GM18507 (cell line): ENCODE measurements around the gene NEK7.
"Not testable (repeated sequence)": the region's sequence is repeated elsewhere in the genome, so short reads cannot be mapped to it uniquely, and the experiment has no call there.

Source experiments
- DNase-seq: peaks from one replicate; pipeline ENCODE4 v3.0.0; 2011; ENCODE audit warnings: low read depth; ENCODE audit not compliant: insufficient read length; ENCODE audit errors: extremely low spot score
- FAIRE-seq: peaks from 2 replicates; lab custom pipeline; 2011; peaks lifted over from hg19 to GRCh38; lab: Jason Lieb, UNC

The NEK7 gene

DNA sequence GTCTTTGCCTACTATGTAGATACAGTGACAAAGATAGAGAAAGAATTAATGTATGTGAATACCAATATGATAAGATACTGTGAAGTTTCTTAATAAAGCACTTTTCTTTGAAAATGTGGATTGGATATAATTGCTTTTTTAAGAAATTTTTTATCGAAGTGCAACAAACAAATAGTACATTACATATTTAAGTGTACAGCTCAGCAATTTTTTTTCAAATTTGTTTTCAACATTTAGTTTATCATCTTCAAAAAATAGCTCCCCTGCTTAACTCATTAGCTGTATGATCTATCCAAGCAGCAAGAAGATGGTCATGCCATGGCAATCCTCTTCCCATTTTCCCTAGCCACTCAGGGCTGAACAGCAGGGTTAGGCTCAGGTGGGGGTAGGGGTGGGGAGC is 40.5 kb downstream of the NEK7 start:
- no peak for FAIRE-seq
- no peak for DNase-seq

DNA sequence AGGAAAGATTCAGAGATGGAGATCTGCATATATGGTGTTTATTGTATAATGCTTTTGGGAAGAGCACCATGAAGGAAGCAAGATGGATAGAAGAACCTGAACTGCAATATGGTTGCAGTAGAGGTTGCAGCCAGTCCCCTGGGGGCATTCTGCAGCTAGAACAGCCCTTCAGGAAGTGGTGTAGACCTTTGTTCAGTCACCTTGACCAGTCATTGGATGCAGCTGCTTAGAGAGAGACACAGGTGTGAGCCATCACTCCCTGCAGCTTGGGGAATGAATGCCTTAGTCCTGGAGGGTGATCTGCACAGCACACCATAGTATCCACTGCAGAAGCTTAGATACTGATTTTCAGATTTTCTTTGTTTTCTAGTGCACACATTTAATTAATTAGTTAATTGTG is 42.3 kb downstream of the NEK7 start:
- DNase-seq (no peak), FAIRE-seq (no peak)

DNA sequence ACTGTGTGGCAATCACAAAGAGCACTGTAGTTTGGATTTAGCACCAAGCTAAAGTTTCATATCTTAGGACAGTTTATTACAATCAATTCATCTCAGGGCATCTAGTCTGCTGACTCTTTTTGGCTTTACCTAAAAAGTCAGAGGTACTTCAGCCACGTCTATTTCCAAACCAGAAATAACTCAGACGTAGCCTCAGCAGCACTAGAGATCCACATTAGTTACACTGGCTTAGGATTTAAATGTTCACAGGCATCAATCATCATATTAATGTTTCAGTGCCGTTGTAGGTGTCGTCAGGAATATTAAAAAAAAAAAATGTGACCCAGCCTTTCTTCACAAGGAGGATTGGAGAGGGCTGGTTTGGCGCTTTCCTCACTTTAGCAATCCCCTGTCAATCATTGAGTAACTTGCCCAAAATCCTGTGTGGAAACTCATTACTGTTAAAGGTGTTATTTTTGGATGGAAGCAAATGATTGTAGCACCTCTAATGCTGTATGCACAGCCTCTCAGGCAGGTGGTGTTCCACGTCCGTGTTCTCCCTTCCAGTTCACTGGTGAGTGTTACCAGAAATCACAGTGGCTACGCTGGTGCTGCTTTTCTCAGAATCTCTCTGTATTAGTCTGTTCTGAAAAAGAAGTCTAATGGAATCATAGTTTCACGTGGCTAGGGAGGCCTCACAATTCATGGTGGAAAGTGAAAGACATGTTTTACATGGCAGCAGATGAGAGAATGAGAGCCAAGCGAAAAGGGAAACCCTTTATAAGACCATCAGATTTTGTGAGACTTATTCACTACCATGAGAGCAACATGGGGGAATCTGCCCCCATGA is 45.4 kb downstream of the NEK7 start:
- peak; percentile 74 for FAIRE-seq
- DNase-seq = no peak

DNA sequence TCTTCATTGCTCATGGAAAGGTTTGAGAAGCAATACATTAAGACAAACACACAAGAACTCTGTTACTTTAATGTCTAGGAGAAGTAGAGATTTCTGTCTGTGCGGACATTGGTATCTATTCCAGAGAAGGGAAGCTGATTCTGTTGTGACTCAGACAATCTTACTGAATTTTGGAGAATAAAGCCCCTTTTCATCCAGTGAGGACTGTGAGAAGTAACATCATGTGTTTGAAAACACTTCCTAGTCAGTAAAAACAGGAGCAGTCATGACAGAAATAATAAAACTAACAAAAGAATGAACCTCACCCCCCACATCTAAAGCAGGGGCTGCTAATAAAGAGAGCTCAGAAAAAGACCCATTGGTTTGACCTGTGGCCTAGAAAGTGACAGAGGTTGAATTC is 46.6 kb downstream of the NEK7 start:
- no peak for FAIRE-seq

DNA sequence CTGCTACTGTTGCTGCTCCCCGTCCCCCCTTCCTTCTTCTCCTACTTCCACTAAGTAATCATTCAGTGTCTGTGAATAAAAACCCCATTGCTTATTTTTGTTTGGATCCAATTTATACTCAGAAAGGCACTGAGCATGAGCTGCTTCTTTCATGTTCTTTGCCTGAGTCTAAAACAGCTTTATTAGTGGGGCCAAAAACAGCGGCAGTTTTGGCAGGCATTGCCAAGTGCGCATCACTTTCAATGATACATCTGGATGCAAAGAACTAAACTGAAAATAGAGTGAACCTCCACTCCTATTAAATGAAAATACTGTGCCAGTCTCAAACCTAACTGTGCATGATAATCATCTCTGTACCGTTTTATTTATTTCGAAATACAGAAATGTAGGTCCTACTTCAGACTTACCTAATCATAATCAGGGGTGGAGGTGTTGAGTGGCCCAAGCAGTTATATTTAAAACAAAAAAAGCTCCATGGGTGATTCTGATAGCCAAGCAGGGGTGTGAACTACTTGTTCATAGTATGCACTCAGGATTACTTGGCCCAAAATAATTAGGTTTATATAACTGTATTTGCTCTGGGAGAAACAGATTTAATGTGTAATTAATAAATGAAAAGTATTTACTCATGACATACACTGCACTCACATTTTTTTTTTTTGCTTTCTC is 48.4 kb downstream of the NEK7 start:
- DNase-seq (no peak), FAIRE-seq (no peak)

More for the DNA sequence above, 46.6 kb downstream of the NEK7 start:
- DNase-seq = no peak

DNA sequence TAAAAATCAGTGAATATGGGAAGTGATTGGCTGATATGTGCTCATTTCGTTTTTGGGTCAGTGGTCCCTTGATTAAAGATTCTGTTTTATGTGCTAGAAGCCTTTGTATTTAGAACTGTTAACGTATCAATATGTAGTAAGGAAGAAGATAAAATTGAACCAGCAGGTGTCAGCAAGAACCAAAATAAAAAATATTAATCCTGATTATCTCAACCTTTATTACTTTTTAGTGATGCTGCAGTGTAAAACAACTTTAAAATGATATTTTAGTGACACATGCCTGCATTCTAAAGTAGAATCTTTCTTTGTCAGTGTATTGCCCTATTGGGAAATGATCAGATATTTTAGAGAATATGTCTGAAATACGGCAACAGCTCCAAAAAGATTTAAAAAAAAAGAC is 49.5 kb downstream of the NEK7 start:
- no peak for DNase-seq
- FAIRE-seq = no peak

DNA sequence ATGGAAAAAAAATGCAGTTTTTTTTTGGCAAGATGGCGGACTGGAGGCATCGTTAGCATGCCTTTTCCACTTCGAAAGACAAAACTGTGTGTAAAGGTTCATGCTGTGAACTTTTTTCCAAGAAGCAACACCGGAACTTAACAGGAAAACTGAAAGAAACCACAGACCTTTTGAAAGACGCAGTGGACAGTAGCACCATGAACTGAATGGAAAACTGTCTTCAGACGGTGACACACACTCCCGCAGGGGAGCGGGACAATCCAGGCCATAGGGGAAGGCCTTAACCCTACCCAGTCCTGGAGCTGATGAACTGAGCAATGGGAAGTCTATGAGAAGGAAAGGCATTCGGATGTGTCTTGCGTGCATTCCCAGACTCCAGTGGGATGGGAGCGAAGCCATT is 54.9 kb downstream of the NEK7 start:
- FAIRE-seq (no peak), DNase-seq (no peak)

DNA sequence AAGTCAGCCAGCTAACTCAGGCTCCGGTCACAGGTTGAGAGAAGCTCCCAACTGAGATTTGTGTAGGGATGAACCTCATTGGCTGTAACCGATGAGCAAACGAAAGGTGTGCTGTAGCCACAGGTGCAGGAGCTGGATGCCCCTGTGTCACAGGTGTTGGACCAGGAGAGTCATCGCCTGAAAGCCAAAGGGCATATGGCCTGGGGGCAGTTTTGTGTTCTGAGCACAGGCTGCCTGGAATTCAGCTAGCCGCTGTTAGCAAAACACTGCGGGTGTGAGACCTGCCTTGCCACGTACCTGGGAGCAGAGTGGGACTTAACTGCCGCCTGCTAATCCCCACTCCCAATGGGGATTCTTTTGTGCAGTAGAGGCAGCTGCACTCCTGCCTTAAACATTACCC is 55.3 kb downstream of the NEK7 start:
- no peak for DNase-seq
- no peak for FAIRE-seq

DNA sequence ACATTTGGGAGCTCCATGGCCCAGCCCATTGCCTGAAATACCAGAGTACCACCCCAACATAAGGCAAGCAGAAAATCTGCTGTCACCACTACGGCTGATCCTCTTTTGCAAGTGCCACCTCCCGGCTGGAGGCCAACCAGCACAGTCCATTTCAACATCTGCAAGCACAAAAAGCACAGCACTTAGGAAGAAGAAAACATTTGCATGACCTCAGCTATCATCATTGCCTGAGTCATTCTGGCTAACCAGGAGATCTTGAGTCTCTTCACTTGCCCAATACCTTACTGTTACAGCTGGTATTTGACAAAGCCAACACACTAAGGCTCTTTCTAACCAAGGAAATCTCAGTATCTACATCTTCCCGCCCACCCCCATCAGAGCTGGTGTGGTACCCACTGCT is 55.9 kb downstream of the NEK7 start:
- FAIRE-seq (no peak), DNase-seq (no peak)

DNA sequence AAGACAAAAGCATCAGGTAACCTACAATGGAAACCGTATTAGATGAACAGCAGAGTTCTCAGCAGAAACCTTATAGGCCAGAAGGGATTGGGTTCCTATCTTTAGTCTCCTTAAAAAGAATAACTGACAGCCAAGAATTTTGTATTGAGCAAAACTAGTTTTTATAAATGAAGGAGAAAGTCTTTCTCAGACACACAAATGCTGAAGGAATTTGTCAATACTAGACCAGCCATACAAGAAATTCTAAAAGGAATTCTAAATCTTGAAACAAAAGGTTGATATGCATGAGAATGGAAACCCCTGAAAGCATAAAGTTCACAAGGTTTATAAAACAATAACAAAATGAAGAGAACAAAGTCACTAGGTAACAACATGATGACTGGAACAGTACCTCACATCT is 58.1 kb downstream of the NEK7 start:
- DNase-seq = no peak
- no peak for FAIRE-seq

DNA sequence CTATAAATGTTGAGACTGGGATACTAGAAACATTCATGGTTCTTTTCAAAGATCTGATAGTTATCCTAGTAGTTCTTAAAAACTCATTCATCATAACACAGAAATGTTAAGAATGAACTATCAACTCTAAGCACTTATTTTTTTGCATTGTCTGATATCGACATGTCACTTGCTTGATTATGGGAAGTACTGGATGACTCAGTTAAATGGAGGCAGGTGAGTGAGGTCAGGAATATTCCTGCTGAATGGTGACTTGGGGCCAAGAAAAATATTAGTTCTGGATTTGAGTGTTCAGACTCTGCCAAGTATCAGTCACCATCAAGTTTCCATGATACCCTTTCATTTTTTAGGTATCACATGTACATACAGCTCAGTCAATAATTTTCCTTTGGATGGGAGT is 63.6 kb downstream of the NEK7 start:
- FAIRE-seq (no peak), DNase-seq (no peak)

DNA sequence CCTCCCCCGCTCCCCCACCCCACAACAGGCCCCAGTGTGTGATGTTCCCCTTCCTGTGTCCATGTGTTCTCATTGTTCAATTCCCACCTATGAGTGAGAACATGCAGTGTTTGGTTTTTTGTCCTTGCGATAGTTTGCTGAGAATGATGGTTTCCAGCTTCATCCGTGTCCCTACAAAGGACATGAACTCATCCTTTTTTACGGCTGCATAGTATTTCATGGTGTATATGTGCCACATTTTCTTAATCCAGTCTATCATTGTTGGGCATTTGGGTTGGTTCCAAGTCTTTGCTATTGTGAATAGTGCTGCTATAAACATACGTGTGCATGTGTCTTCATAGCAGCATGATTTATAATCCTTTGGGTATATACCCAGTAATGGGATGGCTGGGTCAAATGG is 70.2 kb downstream of the NEK7 start:
- not testable (repeated sequence) for DNase-seq, FAIRE-seq

DNA sequence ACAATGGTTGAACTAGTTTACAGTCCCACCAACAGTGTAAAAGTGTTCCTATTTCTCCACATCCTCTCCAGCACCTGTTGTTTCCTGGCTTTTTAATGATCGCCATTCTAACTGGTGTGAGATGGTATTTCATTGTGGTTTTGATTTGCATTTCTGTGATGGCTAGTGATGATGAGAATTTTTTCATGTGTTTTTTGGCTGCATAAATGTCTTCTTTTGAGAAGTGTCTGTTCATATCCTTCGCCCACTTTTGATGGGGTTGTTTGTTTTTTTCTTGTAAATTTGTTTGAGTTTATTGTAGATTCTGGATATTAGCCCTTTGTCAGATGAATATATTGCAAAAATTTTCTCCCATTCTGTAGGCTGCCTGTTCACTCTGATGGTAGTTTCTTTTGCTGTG is 70.7 kb downstream of the NEK7 start:
- FAIRE-seq, DNase-seq: not testable (repeated sequence)

DNA sequence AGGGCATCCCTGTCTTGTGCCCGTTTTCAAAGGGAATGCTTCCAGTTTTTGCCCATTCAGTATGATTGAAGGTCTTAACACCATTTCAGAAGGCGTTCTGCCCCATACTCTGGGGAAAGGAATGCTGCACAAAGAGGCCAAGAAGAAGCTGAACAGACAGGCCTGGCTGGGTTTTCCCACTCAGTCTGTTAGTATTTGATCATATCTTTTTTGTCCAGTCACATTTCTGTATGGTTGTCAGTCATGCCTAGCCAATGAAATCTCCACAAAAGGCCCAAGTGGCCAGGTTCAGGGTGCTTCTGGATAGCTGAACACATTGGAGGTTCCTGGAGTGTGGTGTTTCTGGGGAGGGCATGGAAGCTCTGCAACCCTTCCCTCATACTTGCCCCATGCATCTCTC is 72.1 kb downstream of the NEK7 start:
- FAIRE-seq (no peak), DNase-seq (no peak)

DNA sequence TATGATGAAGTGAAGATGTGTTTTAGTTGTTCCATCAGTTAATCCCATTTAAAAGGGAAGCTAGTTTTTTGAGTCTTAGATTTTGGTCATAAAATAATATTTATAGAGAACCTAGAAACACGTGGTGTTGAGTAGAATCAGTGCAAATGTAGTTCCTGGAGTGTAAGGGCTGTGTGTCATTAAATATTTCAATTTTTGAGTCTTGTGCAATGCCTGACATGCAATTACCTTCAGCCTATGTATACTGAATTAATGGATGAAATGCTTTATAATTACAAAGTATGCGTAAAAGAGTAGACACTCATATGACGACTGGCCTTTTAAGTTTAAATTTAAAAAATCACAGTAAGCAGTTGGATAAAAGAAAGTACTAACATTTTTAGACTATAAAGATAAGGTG is 75.0 kb downstream of the NEK7 start:
- FAIRE-seq = no peak
- no peak for DNase-seq

DNA sequence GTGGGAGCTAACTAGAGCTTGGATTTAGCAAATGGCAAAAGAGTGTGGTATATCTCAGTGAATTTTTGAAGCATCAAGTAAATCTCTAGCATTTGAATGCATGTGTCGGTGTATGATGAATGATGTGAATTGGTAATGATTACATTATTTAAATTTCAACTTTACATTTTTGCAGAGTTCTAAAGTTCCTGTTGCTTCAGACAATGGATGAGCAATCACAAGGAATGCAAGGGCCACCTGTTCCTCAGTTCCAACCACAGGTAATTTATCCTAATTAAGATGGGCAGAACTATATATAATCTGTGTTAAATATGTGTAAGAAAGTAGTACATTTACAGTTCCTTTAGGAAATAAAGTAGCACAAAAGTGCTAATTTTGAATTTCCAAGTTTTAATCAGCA is 75.6 kb downstream of the NEK7 start:
- DNase-seq = no peak
- FAIRE-seq = no peak

DNA sequence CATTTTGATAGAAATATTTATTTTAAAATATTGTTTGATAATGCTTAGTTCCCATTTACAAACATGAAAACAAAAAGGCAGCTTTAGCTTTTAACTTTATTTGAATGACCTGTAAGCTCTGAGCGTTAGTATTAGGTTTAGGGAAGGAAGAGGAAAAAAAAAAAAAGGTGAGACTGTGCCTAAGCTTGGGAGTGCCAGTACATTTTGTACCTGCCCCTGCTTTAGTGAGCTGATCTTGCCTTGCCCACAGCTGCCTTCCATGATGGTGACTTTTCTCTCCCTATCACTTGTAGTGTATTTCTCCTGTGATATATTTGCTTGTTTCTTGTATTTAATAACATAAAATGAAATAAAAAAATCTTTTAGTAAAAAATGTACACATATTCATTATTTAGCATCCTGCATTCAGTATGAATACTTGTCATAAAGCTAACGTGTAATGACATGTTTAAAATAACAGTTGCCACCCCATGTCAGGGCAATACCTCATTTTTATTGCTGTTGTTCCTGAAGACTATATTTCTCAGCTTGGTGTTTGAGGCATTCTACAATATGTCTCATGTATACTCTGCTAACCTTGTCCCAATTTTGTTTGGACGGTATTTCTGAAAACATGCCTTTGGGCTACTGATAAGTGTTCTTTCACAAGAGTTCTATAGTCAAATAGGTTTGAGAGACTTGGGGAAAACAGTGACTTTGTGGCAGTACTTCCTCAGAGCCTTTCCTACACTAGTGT is 76.3 kb downstream of the NEK7 start:
- FAIRE-seq (no peak), DNase-seq (no peak)

DNA sequence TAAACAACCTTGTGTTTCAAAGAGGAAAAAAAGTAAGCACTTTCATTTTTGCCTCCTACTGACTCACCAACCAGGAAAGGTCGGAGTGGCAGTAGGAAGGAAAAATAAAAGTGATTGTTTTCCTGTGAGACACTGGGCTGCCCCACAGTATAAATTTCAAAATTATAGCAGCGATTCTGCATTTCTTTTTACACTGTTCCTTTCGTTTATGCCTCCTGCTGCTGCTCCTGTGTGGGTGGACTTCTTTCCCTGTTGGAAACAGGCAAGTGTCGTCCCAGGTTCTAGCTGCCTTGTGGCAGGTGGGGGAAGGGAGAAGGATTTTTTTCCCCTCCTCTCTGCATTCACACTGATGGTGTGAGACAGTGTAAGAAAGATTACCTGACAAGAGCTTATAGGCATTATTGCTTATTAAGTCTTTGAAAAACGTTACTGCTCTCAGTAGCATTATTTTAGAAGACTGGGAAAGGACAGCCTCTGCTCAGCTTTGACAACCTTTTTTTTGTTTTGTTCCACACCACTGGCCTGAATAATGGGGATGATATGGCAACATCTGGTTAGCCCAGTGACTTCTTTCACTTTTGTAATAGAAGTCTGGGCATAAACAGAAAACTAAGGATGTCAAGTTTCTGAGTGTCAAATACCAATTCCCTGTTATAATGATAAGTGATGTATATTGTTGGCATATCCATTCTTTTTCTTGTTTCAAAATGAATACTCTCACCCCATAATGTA is 77.9 kb downstream of the NEK7 start:
- FAIRE-seq = no peak
- DNase-seq = no peak

DNA sequence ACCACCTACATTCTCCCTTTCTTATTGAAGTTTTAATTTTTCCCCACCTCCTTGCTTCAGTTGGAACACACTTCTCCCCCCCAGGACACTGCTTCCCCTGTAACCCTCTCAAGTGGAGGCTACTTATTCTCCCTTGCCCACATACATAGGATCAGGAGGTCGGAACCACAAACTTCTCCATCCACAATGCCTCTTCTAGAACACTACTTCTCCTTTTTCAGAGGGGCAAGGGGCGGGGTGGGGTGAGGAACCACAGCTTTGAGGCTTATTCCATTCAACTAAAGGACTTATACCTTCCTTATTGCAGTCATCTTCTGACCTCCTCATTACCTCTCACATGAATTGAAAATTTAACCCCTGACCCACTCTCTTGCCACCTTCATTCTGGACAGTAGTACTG is 81.3 kb downstream of the NEK7 start:
- DNase-seq (no peak), FAIRE-seq (no peak)

DNA sequence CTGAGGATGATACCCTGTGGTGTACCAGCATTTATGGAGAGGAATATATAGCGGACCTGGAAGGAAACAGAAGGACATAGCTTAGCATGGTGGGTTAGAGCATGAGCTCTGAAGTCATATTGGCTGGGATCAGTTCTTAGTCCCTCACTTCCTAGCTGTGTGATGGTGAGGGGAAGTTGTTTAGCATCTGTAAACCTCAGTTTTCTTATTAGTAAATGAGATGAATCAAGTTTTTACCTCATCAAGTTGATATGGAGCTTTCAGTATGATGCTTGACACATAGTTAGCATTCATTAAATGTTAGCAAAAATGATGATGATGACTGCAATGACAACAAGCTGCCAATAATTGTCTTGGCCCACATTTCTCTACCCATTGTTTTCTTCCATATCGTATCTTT is 84.8 kb downstream of the NEK7 start:
- FAIRE-seq (no peak), DNase-seq (no peak)
